ENCODE results near the gene CDH4.

The CDH4 gene

DNA sequence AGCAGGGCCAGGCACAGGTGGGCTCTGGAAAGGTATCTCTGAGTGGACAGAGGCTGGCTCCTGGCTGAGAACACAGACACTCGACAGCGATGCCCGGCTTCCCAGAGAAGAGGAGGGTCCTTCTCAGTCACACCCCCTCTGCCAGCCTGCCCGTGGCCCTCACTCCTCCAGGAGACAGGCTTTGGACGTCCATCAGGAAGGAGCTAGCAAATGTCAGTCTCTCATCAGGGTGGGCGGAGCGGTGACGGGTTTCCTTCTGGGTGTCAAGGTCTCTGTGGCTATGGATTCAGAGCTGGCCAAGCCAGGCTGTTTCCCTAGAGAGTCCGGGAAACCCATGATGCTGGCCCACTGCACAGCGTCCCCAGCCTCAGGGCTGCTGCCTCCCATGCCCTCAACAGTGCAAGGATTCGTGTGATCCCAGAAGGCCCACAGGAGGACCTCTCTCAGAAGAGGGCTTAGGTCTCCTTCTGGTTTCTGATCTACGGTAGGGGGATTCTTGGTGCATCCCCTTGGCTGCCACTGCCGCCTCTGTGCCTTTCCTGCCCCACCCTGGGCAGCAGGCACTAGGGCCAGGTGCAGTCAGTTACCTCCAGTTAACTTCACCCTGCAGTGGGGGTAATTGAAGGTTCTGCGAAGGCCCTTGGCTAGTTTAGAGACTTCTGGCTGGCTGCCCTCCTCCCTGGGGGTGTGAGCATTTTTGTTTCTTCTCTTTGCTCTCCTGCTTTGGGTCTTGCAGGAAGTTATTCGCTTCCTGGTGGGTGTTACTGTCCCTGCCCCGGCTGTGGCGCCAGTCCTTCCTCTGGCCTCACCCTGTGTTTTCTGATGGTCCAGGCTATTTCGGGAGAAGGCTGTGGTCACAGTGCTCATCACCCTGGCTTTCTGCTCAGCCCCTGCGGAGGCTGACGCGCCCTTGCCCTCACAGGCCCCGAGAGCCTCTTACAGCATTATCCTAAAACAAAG is 80.2 kb downstream of the CDH4 start:
- no peak for DNase-seq

DNA sequence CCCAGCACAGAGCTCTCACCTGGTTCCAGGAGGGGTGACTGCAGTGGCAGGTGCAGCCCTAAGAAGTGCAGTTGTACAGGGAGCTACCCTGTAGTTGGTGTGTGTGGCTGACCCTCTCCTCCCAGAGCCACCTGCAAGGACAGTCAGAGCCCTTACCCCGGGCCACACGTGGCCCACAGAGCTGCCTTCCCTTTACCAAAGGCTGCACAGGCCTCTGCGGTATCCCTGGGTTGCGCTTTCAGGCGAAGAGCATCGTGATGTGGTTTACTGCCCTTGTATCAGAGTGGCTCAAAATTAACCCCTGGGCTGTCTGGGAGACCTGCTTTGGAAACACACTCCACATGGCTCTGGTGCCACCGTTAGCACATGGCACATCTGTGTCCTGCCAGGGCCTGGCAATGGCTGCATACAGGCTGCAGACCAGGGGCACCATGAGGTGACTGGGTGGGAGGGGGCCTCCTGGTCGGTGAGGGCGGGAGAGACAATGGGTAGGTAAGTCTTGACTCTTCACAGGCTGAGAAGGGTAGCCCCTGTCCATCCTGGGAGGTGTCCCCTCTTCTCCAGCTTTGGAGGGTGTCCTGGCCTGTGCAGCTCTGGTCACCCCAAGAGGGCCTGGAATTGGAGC is 81.5 kb downstream of the CDH4 start:
- no peak for DNase-seq

DNA sequence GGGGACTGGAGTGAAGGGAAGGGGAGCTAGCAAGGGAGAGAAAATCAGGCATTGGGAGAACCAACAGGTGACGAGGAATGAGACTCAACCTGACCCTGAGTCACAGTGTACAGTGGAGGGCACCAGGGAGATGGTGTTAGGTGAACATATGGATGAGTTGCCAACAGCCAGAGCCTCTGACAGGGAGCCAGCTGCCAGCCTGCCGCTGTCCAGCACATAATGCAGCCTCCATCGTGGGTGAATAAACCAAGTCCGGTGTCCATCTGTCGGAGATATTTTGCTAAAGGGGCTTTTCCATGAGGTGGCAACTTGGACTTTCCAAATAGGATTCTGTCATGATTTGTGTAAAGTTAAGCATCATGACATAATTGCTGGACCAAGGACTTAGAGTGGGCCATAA is 88.1 kb downstream of the CDH4 start:
- DNase-seq, result no peak

DNA sequence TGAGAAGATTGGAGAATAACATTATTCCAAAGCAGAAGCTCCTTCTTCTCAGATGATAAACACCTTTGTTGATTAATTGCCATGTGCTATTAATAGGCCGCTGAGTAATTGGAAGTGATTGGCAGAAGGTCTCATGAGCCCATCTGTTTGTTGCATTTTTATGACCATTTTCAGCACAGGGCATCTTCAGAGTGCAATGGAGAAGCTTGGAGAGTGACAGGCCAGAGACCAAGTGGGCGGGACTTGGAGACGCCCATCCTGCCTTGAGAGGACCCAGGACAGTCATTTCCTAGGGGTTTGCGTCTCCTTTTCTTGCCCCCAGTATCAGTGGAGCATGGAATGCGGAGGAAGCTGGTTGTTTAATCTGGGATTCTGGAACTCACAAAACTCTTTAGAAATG is 89.5 kb downstream of the CDH4 start:
- no peak for DNase-seq

DNA sequence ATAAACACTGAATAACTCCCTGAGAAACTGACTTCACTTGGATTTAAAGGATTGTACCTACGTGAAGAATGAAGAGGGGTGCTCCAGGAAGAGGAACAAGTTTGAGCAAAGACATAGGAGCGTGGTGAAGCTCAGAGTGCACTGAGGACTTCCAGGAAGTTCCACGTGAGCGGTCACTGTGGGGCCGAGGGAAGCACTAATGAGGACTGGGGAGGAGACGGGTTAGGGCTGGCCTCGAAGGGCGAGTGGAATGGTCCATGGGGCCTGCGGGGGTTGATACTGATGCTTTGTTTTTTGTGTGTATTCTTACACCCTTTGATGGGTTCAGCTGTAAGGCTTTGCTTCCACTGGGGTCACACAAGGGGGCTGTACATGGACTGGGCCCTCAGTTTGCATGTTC is 91.9 kb downstream of the CDH4 start:
- DNase-seq, result no peak

DNA sequence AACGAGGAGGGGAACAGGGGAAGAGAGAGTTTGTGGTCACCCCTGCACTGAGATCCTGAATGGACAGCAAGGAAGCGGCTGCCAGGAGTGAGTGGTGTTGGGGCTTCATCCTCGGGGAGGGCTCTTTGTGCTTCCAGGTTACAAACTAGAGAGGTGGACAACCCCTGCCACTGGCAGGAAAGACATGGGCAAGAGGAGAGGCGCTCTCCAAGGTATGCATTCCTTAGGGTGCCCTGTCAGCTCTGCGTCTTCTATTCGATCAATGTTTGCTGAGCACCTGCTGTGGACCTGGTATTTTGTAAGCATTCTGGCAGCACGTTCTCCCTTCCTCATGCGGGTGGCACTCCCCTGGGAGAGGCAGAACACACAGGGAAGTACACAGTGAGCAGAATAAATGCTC is 93.6 kb downstream of the CDH4 start:
- no peak for DNase-seq

DNA sequence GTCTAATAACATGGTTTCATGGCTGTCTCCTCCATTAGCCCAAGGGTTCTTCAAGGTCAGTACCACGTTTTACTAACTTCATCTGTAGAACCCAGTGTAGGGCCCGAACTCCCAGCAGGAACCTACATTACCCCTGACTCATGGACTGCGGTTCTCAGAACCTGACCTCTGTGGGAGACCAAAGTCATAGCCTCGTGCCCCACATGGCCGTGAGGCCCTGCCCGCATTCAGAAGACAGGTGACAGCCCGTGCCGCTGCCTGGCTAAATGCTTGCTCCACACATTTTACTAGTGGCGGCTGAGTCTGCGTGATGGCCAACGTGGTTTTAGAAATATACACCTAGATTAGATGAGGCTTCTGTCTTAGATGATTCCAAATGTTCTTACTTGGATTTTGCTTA is 94.9 kb downstream of the CDH4 start:
- no peak for DNase-seq

DNA sequence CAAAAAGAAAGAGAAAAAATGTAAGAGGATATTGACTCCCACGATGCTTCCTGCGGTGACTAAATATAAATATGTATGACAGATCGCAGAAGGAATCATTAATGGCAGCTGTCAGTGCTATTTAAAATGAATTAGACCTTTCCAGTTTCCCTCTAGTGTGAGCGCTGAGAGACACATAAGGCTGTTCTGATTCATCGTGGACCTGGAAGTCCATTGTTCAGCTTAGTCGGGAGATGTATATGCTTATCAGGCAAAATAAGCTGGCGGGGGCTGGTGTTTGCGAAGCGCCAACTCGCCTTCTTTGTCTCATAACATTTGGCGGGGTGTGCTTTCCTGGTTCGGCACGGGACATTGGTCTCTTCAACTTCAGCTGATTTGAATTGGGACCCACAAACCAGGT is 95.4 kb downstream of the CDH4 start:
- DNase-seq, result no peak

DNA sequence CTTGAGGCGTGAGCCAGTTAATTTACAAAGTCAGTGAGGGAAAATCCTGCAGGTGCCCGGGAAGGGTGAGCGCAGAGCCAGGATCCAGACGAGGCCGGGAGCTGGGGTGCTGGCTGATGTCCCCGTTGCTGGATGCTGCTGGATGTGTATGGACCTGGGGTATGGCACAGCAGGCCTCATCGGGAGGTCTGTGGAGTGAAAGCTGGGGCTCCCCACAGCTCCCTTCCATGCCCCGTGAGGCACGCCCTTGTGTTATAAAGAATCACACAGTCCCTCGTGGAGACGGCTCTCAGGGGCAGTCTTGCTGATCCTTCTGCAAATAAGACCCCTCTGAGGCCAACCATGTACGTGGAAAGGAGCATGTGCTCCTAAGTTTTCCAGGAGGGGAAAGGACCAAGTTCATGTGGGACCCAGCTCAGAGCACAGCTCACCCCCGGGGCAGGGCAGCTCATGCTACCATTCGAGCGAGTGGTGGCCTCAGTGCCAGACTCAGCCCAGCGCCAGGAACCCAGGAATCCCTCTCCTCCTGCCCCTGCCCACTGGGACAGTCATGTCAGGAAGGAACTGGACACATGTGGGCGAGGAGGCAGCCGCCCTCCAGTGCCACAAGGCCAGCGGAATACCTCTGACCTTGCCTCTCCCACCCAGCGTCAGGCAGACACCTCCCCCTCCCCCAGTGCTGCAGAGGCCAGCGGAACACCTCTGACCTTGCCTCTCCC is 97.5 kb downstream of the CDH4 start:
- no peak for DNase-seq

DNA sequence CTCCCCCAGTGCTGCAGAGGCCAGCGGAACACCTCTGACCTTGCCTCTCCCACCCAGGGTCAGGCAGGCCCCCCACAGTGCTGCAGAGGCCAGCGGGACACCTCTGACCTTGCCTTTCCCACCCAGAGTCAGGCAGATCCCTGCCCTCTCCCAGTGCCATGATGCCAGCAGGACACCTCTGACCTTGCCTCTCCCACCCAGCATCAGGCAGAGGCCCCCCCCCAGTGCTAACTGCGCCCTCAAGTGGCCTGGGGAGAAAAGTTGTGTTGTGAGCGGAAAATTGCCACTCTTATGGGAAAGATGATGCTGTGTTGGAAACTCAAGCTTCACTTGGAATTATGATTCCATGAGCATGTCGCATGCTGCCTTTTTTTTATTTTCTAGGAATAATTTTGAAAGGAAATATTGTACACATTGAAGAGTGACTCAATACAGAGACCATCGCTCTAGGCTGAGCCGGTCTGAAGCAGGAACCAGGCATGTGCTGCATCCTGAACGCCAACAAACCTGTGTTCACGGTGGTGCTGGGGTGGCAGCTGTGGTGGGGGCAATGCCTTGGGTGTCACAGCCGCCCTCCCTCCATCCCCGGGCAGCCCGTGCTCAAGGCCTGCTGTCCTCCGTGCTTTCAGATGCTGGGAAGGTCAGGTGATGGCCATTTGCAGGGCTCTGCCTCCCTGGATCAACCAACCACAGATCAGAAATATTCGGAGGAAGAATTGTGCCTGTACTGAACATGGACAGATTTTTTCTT is 98.6 kb downstream of the CDH4 start:
- no peak for DNase-seq

DNA sequence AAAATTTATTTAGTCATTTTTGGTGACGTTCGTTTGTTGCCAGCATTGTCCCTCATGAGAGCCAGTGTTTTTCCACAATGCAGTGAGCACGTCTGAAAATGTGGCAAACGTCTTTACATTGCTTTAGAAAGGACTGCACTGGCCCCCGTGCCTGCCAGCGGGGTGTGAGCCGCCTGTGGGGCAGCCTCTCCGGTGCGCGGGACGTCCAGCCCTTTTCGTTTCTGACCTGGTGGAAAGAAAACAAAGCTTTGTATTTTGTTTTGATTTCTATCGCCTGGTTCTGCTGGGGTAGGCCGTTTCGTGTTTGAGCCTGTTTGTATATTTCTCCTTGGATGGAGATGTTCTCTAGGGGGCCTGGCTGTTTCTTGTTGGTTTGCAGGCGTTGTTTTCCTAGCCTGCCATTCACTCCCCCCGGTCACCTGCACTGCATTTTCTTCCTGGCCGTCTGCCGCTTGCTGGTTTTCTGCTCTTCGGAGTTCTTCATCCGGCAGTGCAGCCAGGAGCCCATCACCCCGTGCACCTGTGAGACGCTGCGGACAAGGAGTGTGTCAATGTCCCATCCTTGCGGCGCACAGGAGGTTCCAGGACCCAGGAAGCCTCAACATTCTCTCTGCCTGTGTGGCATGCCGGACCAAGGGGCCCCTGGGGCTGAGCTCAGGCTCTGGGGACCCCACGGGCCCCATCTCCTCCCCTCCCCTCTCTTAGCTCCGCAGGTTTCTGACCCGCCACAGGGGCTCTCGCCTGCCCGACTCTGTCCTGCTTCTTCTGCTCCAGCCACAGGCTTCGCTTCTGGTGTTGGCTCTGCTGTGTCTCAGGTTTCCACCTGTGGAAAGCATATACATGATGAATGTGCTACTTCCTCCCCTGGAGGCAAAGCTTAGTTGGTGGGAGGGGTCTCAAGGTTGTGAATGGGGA is 100.5 kb downstream of the CDH4 start:
- no peak for DNase-seq

DNA sequence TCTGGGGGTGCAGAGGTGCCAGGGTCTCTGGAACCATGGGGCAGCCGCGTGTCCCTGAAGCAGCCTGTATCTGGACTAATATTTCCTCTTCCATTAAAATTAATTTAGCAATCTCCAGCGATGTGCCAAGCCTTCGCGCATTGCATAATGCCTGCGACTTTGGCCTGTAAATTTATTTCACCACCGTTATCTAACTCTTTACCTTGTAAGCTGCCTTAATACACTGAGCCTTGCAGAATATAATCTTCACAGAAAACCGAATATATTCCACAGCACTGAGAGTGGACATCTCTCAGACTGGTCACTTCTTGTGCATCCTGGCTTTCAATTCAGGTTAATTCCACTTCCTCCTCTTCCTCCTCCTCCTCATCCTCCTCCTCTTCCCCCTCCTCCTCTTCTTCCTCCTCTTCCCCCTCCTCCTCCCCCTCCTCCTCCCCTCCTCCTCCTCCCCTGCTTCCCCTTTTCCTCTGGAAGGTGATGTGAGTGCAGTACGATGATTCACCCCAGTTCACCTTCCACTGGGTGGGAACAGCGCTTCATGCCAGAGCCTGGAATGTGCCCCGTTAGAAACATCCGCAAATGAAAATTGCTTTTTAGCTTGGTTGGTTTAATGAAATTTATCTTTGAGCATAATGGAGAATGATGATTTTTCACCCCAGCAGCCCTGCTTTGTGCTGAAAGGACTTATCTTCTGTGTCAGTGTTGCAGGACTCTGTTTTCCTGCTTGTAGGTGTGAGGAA is 101.4 kb downstream of the CDH4 start:
- no peak for DNase-seq

DNA sequence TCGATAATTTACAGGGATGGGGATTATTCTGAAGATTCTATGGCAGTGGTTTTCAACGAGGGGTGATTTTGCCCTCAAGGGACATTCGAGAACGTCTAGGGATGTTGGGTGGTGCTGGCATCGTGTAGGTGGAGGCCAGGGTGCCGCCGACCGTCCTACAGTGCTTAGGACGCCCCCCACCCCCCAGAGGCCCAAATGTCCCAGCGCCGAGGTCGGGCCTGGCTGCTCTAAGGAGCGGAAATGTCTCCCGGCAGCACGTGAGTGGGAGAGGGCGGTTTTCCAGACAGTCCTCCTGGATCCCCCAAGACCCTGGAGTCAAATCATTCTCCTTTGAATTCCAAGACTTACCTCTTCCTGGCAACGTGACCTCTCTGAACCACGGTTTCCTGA is 101.9 kb downstream of the CDH4 start:
- no peak for DNase-seq

DNA sequence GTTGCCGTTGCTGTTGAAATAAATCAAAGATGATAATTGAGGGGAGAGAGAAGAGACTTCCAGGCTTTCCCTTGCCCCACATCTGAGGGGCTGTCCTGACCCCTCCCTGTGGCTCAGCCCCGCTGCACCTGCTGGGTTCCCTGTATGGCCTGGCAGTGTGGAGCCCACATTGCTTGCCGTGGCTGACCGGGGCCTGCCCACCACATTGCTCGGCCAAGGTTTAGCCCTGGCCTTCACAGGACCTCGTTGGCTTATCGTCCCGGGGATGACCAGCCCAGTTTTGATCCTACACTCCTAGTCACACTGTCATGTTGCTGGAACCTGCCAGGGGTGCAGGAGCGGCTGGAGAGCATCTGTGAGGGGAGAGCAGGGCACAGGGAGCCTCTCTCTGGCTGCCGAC is 102.4 kb downstream of the CDH4 start:
- DNase-seq, result no peak

DNA sequence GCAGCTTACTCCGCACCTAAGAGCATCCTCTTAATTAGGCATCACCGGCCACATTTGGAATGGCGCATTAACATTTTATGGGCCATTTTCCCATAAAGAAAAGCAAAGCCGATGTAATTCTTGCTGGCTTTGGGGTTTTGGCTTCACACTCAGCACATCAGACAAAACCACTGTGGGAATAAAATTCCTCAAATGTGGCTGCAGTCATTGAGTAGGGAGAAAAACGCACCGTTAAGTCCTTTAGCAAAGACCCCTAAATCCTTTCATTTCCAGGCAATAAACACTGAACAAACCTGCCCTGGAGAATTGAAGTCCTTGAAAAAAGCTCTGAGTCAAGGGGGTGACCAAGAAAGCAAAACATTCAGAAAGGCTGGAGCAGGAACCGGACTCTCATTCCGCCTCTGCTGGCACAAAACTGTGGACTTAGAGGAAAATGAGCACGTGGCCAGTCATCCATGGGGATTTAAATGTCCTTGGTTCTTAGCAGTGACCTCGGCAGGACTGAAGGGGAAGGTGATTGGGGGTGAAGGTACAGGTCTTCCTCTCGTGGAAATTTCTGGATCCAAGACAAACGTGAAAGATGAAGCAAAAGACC is 102.9 kb downstream of the CDH4 start:
- no peak for DNase-seq

DNA sequence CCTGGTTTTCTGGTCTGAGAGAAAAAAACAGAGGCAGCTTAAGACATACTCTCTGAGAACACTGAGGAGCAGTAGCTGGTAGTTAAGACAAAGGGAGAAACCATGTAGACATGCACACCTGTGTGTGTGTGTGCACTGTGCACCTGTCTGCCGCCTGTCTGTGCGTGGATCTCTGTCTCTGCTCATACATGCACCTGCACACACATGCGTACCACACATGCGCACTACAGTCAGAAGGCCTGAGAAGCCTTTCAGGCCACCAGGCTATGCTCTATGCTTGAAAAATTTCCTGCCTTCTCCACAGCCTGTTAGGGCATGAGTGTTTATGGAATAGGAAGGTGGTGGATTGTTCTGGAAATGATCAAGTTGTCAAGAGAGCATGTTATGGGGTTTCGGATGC is 103.5 kb downstream of the CDH4 start:
- no peak for DNase-seq

DNA sequence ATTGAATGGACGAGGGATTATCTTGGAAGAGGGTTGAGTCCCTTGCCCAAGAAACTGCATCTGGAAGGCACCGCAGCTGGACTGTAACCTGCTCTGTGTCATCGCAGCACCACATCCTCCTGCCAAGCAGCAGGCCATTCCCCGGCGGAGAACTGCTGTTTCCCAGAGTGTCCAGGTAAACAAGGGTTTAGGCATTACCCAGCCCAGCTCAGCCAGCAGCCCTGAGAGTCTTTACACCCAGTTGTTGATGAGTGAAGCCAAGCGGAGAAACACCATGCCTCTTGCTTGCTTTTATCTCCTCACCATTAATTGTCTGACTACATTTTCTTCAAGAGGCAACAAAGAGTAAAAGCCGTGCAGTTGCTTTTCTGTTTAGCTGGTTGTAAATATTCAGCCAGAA is 104.1 kb downstream of the CDH4 start:
- DNase-seq, result no peak

DNA sequence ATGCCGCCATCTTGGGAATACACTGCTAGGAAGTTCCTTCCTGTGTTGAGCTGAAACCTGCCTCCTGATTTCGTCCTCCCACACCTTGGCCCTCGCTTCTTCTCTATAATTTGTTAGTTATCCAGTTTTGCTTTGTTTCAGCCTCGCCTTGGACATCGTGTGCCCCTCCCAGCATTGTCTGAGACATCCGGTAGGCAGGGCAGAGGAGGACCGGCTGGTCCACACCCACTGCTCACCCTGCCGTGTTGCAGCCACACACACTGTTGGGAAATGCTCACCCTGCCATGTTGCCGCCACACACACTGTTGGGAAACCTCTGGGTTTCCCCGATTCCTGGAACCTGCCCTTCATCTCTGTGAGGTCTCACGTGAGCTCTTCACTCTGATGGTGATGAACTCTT is 105.1 kb downstream of the CDH4 start:
- DNase-seq, result no peak

DNA sequence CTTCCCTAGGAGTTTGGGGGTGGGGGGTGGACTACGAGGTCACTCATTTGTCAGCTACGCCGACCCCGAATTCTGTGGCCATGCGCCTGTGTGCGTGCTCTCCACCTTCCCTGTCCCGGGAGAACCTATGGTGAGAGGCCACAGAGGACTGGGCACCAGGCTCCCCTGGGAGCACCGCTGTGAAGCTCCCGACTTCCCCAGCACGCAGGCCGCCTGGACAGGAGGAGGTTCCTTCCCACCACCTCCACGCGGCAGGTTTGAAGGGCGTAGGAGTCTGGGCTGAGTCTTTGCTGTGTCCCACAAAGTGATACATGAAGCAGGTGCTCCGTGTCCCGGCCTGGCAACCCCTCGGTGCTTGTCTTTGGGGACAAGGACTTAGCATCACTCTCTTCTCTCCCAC is 107.2 kb downstream of the CDH4 start:
- no peak for DNase-seq

DNA sequence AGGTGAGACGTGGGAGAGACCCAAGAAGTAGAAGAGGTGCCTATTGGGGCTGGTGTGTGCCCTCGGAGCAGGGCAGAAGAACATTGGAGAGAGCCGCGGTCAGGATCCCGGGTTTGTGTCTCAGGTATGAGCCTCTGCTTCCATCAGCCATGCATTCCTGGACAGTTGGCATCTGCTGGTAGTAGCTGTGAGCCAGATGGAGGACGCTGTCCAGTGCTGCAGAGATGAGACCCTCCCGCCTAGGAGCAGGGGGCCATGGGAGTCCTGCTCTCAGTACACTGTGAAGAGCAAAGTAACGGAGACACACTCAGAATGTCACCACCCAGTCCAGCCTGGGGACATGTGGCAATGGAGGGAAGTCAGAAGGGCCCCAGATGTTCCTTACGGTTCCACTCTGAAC is 108.2 kb downstream of the CDH4 start:
- no peak for DNase-seq

DNA sequence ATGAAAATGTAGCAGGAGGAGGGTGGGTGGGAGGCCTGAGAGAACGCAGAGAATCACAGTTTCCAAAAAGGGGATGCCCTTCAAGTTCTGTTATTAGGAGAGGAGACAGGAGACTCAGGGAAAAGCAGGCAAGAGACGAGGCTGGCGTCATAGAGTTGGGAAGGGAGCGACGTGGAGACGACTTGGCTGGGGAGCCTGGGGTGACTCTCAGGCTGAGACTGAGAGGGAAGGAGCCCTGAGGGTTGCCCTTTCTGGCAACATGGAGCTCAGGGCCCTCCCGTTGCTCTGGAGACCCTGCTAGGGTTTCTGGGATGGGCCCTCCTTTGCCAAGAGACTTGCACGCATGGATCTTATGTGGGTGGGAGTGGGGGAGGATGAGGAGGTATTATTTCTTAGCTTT is 108.9 kb downstream of the CDH4 start:
- no peak for DNase-seq

Data from islet precursor cell (in vitro differentiated cells).